Liver (tissue), 9 donors: ENCODE results near the gene EIF4E2. TPM values are rescaled to one million over a fixed set of nuclear protein-coding genes. Genes with fewer than 3 reads are reported as not detected.

Experiments
- DNase-seq: peaks from one replicate; pipeline ENCODE4 v3.0.0-alpha.2; 2017; ENCODE audit warnings: low spot score
- H3K27ac ChIP-seq, 2 donors: one replicate each; pipeline ENCODE4 v1.7.0; 2013; ENCODE audit warnings: inconsistent platforms in 2 of 2, low read length in 2 of 2, control low read depth in 1 of 2, low read depth in 1 of 2, mild to moderate bottlenecking in 1 of 2
- H3K27me3 ChIP-seq, 4 donors: one replicate each; pipeline versions ENCODE4 v1.6.1 to v1.7.0; 2013; ENCODE audit warnings: low read length in 3 of 4, inconsistent platforms in 1 of 4, mild to moderate bottlenecking in 1 of 4, moderate library complexity in 1 of 4; ENCODE audit not compliant: control insufficient read depth in 4 of 4, insufficient read depth in 4 of 4
- H3K36me3 ChIP-seq, 4 donors: one replicate each; pipeline versions ENCODE4 v1.6.1 to v1.7.0; 2013; ENCODE audit warnings: low read length in 3 of 4, mild to moderate bottlenecking in 3 of 4, low read depth in 1 of 4, moderate library complexity in 1 of 4; ENCODE audit not compliant: control insufficient read depth in 4 of 4, insufficient read depth in 3 of 4
- H3K4me1 ChIP-seq, 4 donors: one replicate each; pipeline versions ENCODE4 v1.6.1 to v1.7.0; 2013; ENCODE audit warnings: low read length in 3 of 4, mild to moderate bottlenecking in 3 of 4, moderate library complexity in 1 of 4; ENCODE audit not compliant: control insufficient read depth in 4 of 4, insufficient read depth in 4 of 4
- H3K4me3 ChIP-seq, 3 donors: one replicate each; pipeline versions ENCODE4 v1.6.1 to v1.7.0; 2013; ENCODE audit warnings: low read length in 3 of 3, control low read depth in 1 of 3, low read depth in 1 of 3, mild to moderate bottlenecking in 1 of 3
- H3K9ac ChIP-seq, 2 donors: one replicate each; pipeline ENCODE4 v1.7.0; 2013; ENCODE audit warnings: low read length in 2 of 2, mild to moderate bottlenecking in 2 of 2, moderate library complexity in 2 of 2, control low read depth in 1 of 2, low read depth in 1 of 2
- H3K9me3 ChIP-seq, 4 donors: one replicate each; pipeline versions ENCODE4 v1.6.1 to v1.7.0; 2013; ENCODE audit warnings: low read length in 3 of 4; ENCODE audit not compliant: control insufficient read depth in 4 of 4
- ATF3 ChIP-seq: IDR thresholded peaks from 2 replicates; pipeline ENCODE4 v1.6.1; 2016; ENCODE audit warnings: antibody characterized with exemption
- CTCF ChIP-seq: fragments of 150-350 bp; IDR thresholded peaks from 2 replicates; pipeline ENCODE4 v1.5.1; 2017; ENCODE audit warnings: improper control_type of control experiment, low read depth, low read length; ENCODE audit not compliant: missing input control
- EGR1 ChIP-seq, 2 donors: IDR thresholded peaks; 2 replicates each; pipeline ENCODE4 v1.6.1; 2016 to 2018; ENCODE audit warnings: antibody characterized with exemption in 2 of 2, low read depth in 2 of 2
- FOXA1 ChIP-seq: IDR thresholded peaks from 2 replicates; pipeline ENCODE4 v1.6.1; 2016; ENCODE audit warnings: antibody characterized with exemption
- FOXA2 ChIP-seq: IDR thresholded peaks from 2 replicates; pipeline ENCODE4 v1.6.1; 2016; ENCODE audit warnings: antibody characterized with exemption
- GABPA ChIP-seq, 2 donors: IDR thresholded peaks in 1 of 2; conservative IDR thresholded peaks in 1 of 2; 2 replicates each; pipeline ENCODE4 v1.6.1; 2016; ENCODE audit warnings: antibody characterized with exemption in 2 of 2, mild to moderate bottlenecking in 1 of 2, moderate library complexity in 1 of 2
- HNF4A ChIP-seq, 2 donors: conservative IDR thresholded peaks; 2 replicates each; pipeline ENCODE4 v1.6.1; 2016; ENCODE audit warnings: antibody characterized with exemption in 2 of 2, mild to moderate bottlenecking in 2 of 2
- HNF4G ChIP-seq: IDR thresholded peaks from 2 replicates; pipeline ENCODE4 v1.6.1; 2016; ENCODE audit warnings: antibody characterized with exemption
- JUND ChIP-seq, 2 donors: IDR thresholded peaks; 2 replicates each; pipeline ENCODE4 v1.6.1; 2016; ENCODE audit warnings: antibody characterized with exemption in 2 of 2
- NR2F2 ChIP-seq: IDR thresholded peaks from 2 replicates; pipeline ENCODE4 v1.6.1; 2016; ENCODE audit warnings: antibody characterized with exemption
- RAD21 ChIP-seq, 2 donors: IDR thresholded peaks; 2 replicates each; pipeline ENCODE4 v1.6.1; 2016; ENCODE audit warnings: antibody characterized with exemption in 2 of 2, mild to moderate bottlenecking in 2 of 2
- RXRA ChIP-seq, 2 donors: IDR thresholded peaks; 2 replicates each; pipeline ENCODE4 v1.6.1; 2017 to 2018; ENCODE audit warnings: antibody characterized with exemption in 2 of 2, mild to moderate bottlenecking in 1 of 2
- SP1 ChIP-seq: IDR thresholded peaks from 2 replicates; pipeline ENCODE4 v1.6.1; 2018; ENCODE audit warnings: antibody characterized with exemption, mild to moderate bottlenecking
- TAF1 ChIP-seq: conservative IDR thresholded peaks from 2 replicates; pipeline ENCODE4 v1.6.1; 2016; ENCODE audit warnings: antibody characterized with exemption, mild to moderate bottlenecking
- YY1 ChIP-seq: IDR thresholded peaks from 2 replicates; pipeline ENCODE4 v1.6.1; 2016; ENCODE audit warnings: antibody characterized with exemption, mild to moderate bottlenecking
- ZBTB33 ChIP-seq: IDR thresholded peaks from 2 replicates; pipeline ENCODE4 v1.6.1; 2016; ENCODE audit warnings: antibody characterized with exemption
- whole genome bisulfite sequencing: extraction: QIAGEN DNeasy Blood & Tissue Kit; methylation state at CpG from one replicate; pipeline ENCODE4 v1.1.7; 2013; 5-methylcytosine and 5-hydroxymethylcytosine counted together
- polyA plus RNA-seq, 2 donors: library from polyadenylated mRNA; stranded (reverse) in 1 of 2; unstranded in 1 of 2; fragments of 200-250 nt in 1 of 2; fragments of >200 nt in 1 of 2; fragmentation: Nextera tagmentation in 1 of 2; extraction: Ambion mirVana in 1 of 2; gene quantifications; one replicate each; pipeline versions ENCODE4 v1.2.1 to v1.2.3, GENCODE V29; 2013 to 2015
- total RNA-seq, 2 donors: library from RNA; depleted of rRNA; stranded (reverse); fragments of >200 nt; gene quantifications; one replicate each; pipeline ENCODE4 v1.2.3, GENCODE V29; 2014
- TF ChIP-seq, protein P1 (sequence below): IDR thresholded peaks from 2 replicates; pipeline ENCODE4 v1.6.1; 2016; ENCODE audit warnings: antibody characterized with exemption, mild to moderate bottlenecking
- TF ChIP-seq, protein P2 (sequence below): IDR thresholded peaks from 2 replicates; pipeline ENCODE4 v1.6.1; 2016; ENCODE audit warnings: antibody characterized with exemption
- donor health status: healthy.
- donor health status: healthy.
- donor health status: healthy.
- donor health status: healthy.
- donor health status: healthy.

EIF4E2 gene
- total and polyA plus RNA-seq, 4 donors: 30.0 to 46.9 (median 45.4) TPM

DNA sequence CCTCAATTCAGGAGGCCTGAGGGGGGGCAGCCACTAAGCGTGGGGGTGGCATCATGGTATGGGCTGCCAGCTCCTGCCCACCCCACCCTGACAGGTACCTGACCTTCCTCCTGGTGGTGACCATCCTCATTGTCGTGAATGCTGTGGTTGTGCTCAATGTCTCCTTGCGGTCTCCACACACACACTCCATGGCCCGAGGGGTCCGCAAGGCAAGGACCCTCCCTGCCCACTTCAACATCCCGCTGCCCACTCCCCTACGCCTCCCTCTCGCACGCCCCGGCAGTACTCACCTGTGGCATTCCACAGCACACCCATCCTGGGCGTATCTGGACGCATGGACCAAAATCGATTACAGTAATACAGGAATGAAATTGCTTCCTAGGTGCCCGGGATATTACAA is 7.0 kb upstream of the EIF4E2 start:
- H3K4me1 ChIP-seq: peaks cover 0 to 4% (median 0%) of the 10 kb centered on the region in 4 donors
- H3K27ac ChIP-seq: no peak overlapping the region
- H3K4me3 ChIP-seq: no peak overlapping the region
- H3K27me3 ChIP-seq: no peaks in the 10 kb centered on the region
- no peak overlapping the region for H3K9ac ChIP-seq
- 90% methylated on average over 14 of the region's 14 CpGs for WGBS
- TF ChIP-seq ATF3 (no peak), HNF4A (conservative IDR thresholded peaks at IDR 0.05) (no peak), TAF1 (no peak), JUND (IDR thresholded peaks at IDR 0.05) (no peak), CTCF (no peak), NR2F2 (no peak), GABPA (IDR thresholded peaks at IDR 0.05 in 1 of 2, conservative IDR thresholded peaks at IDR 0.05 in 1 of 2) (no peak), RXRA (IDR thresholded peaks at IDR 0.05) (no peak), SP1 (no peak), FOXA1 (no peak), RAD21 (IDR thresholded peaks at IDR 0.05) (no peak), ZBTB33 (no peak), YY1 (no peak), FOXA2 (no peak), HNF4G (no peak), EGR1 (IDR thresholded peaks at IDR 0.05; ENCODE audit: low read depth in 2 of 2) (no peak)
- TF ChIP-seq, protein P1, sequence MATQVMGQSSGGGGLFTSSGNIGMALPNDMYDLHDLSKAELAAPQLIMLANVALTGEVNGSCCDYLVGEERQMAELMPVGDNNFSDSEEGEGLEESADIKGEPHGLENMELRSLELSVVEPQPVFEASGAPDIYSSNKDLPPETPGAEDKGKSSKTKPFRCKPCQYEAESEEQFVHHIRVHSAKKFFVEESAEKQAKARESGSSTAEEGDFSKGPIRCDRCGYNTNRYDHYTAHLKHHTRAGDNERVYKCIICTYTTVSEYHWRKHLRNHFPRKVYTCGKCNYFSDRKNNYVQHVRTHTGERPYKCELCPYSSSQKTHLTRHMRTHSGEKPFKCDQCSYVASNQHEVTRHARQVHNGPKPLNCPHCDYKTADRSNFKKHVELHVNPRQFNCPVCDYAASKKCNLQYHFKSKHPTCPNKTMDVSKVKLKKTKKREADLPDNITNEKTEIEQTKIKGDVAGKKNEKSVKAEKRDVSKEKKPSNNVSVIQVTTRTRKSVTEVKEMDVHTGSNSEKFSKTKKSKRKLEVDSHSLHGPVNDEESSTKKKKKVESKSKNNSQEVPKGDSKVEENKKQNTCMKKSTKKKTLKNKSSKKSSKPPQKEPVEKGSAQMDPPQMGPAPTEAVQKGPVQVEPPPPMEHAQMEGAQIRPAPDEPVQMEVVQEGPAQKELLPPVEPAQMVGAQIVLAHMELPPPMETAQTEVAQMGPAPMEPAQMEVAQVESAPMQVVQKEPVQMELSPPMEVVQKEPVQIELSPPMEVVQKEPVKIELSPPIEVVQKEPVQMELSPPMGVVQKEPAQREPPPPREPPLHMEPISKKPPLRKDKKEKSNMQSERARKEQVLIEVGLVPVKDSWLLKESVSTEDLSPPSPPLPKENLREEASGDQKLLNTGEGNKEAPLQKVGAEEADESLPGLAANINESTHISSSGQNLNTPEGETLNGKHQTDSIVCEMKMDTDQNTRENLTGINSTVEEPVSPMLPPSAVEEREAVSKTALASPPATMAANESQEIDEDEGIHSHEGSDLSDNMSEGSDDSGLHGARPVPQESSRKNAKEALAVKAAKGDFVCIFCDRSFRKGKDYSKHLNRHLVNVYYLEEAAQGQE: no peak
- TF ChIP-seq, protein P2, sequence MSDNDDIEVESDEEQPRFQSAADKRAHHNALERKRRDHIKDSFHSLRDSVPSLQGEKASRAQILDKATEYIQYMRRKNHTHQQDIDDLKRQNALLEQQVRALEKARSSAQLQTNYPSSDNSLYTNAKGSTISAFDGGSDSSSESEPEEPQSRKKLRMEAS: no peak
- H3K36me3 ChIP-seq: no peaks in the 10 kb centered on the region
- no peaks in the 10 kb centered on the region for H3K9me3 ChIP-seq
- DNase-seq: no peak
